Measurements from ENCODE around the gene IMMP2L. TPM values are rescaled to one million over a fixed set of nuclear protein-coding genes. Genes with fewer than 3 reads are reported as not detected.

The IMMP2L gene
- total and polyA plus RNA-seq, 2 of the 8 experiments (the other 6 are each of a cell fraction or from before 2014, with no cell fraction given) = 2.3 to 10.1 TPM

GRCh38 chr7:110626414-110626813, 935.9 kb downstream of the IMMP2L start:
- H3K14ac ChIP-seq (ENCODE audit: insufficient read length) = no peak overlapping the region
- DNase-seq (ENCODE audit: low read depth in 1 of 2, low spot score in 2 of 2) (no peak), FAIRE-seq (no peak)
- H2AFZ ChIP-seq (ENCODE audit: low read length) = no peak overlapping the region
- no peak overlapping the region for H2AK5ac ChIP-seq (ENCODE audit: low read depth, low read length)
- ChIA-PET CTCF (ENCODE audit: partially characterized antibody) (interaction anchor here (0.6 to 1.3 kb wide), 2 partner anchors 13 to 109 kb away, joined by 3 read pairs; no protein-coding TSS in a partner anchor), POLR2A (ENCODE audit: partially characterized antibody) (no interaction called here)
- no peaks in the 10 kb centered on the region for H3K4me1 ChIP-seq (replicated peaks in 1 of 4; ENCODE audit: control insufficient read depth in 3 of 4, insufficient read depth in 4 of 4, low read length in 3 of 4)
- H3K9me3 ChIP-seq (ENCODE audit: insufficient read depth in 2 of 2, low read depth in 1 of 2, low read length in 1 of 2) = no peaks in the 10 kb centered on the region
- H2BK20ac ChIP-seq (ENCODE audit: low read length) = no peak overlapping the region
- no peak overlapping the region for H3K23ac ChIP-seq (ENCODE audit: insufficient read length)
- no peak overlapping the region for H3K27ac ChIP-seq (ENCODE audit: low read depth, low read length)
- H2BK120ac ChIP-seq (replicated peaks; ENCODE audit: low read depth, low read length) = no peak overlapping the region
- no peaks in the 10 kb centered on the region for H3K79me1 ChIP-seq (ENCODE audit: low read depth, low read length)
- no peak overlapping the region for H4K91ac ChIP-seq (replicated peaks; ENCODE audit: insufficient read length, low read length)
- 78% methylated on average over 2 of the region's 2 CpGs; no CpG with 5 or more reads in 1 of the 2 experiments for WGBS, 2 experiments (ENCODE audit: extremely low coverage in 1 of 2, insufficient coverage in 1 of 2, insufficient read length in 1 of 2, insufficient replicate concordance in 2 of 2, low coverage in 1 of 2, low lambda C conversion rate in 2 of 2, missing lambda C conversion rate in 1 of 2)
- no peaks in the 10 kb centered on the region for H3K79me2 ChIP-seq (ENCODE audit: control insufficient read depth in 1 of 2, insufficient read depth in 2 of 2, low read length in 2 of 2)
- H3K4me2 ChIP-seq (ENCODE audit: insufficient read depth in 1 of 2, low read depth in 2 of 2, low read length in 2 of 2) = no peak overlapping the region
- H3K23me2 ChIP-seq (ENCODE audit: low read depth, low read length) = no peaks in the 10 kb centered on the region
- no peak overlapping the region for H3K9ac ChIP-seq (replicated peaks in 1 of 4; ENCODE audit: extremely low read depth in 1 of 4, low read depth in 3 of 4, low read length in 3 of 4)
- no peak overlapping the region for H3K4ac ChIP-seq (replicated peaks; ENCODE audit: insufficient read length, low read depth, low read length)
- H4K5ac ChIP-seq (ENCODE audit: insufficient read length, low read depth, low read length) = no peak overlapping the region
- no peak overlapping the region for H4K8ac ChIP-seq (ENCODE audit: extremely low read depth, insufficient read depth, low read length)
- H3K56ac ChIP-seq (replicated peaks; ENCODE audit: insufficient read length, low read depth, low read length) = no peak overlapping the region
- no peak overlapping the region for H3K4me3 ChIP-seq (ENCODE audit: extremely low read depth in 1 of 4, insufficient read depth in 2 of 4, low read depth in 3 of 4, low read length in 4 of 4)
- H2BK5ac ChIP-seq (ENCODE audit: low read depth, low read length) = no peak overlapping the region
- no peaks in the 10 kb centered on the region for H4K20me1 ChIP-seq (replicated peaks in 1 of 2; ENCODE audit: control insufficient read depth in 1 of 2, insufficient read depth in 2 of 2, low read length in 2 of 2)
- H2BK12ac ChIP-seq (ENCODE audit: low read depth, low read length) = no peak overlapping the region
- no peak overlapping the region for H2BK15ac ChIP-seq (ENCODE audit: low read length)
- H3K27me3 ChIP-seq (replicated peaks in 1 of 4; ENCODE audit: control insufficient read depth in 3 of 4, extremely low read depth in 1 of 4, insufficient read depth in 3 of 4, low read length in 3 of 4) = no peaks in the 10 kb centered on the region
- H3K18ac ChIP-seq (ENCODE audit: extremely low read depth, low read length) = no peak overlapping the region
- H3K36me3 ChIP-seq (ENCODE audit: control insufficient read depth in 2 of 4, insufficient read depth in 4 of 4, low read length in 3 of 4) = no peaks in the 10 kb centered on the region
- TF ChIP-seq ATF3 (IDR thresholded peaks at IDR 0.05; ENCODE audit: insufficient read depth, low read depth, low read length) = no peak
- TF ChIP-seq RAD21 (IDR thresholded peaks at IDR 0.05 in 1 of 2, conservative IDR thresholded peaks at IDR 0.05 in 1 of 2; ENCODE audit: low read depth in 2 of 2, low read length in 2 of 2) = no peak
- no peak for TF ChIP-seq ZNF274 (IDR thresholded peaks at IDR 0.05; ENCODE audit: borderline replicate concordance, extremely low read depth, low read length)
- no peak for TF ChIP-seq KDM5A (IDR thresholded peaks at IDR 0.05; ENCODE audit: low read length)

Data from H1 (cell line).